H1 (cell line): Measurements from ENCODE around the gene SMARCC2. TPM values are rescaled to one million over a fixed set of nuclear protein-coding genes. Genes with fewer than 3 reads are reported as not detected.

Source experiments
- CTCF ChIA-PET: fragments of 300-600 bp; sonication (Branson Sonifier 250); formaldehyde crosslinking; loops from one replicate; lab custom pipeline; 2021; ENCODE audit not compliant: partially characterized antibody; lab: Charles Lee
- POLR2A ChIA-PET: fragments of 300-600 bp; sonication (Branson Sonifier 250); formaldehyde crosslinking; loops from one replicate; lab custom pipeline; 2021; ENCODE audit warnings: inconsistent platforms; ENCODE audit not compliant: partially characterized antibody; lab: Charles Lee
- DNase-seq, 2 experiments: peaks; one replicate each; pipeline versions ENCODE4 v3.0.0 to v3.0.0-alpha.2; 2010 to 2022; ENCODE audit warnings: low spot score in 2 of 2, low read depth in 1 of 2, mixed read lengths in 1 of 2
- FAIRE-seq: peaks from 2 replicates; lab custom pipeline; 2011; peaks lifted over from hg19 to GRCh38; lab: Jason Lieb, UNC
- H2AFZ ChIP-seq: 2 replicates; pipeline ENCODE4 v1.8.1; 2012; ENCODE audit warnings: low read length, inconsistent platforms
- H2AK5ac ChIP-seq: 2 replicates; pipeline ENCODE4 v1.6.1; 2013; ENCODE audit warnings: low read depth, low read length
- H2BK120ac ChIP-seq: replicated peaks from 2 replicates; pipeline ENCODE3; 2013; ENCODE audit warnings: low read depth, low read length, inconsistent platforms
- H2BK12ac ChIP-seq: 2 replicates; pipeline ENCODE4 v1.6.1; 2013; ENCODE audit warnings: low read depth, low read length
- H2BK15ac ChIP-seq: 2 replicates; pipeline ENCODE4 v1.6.1; 2013; ENCODE audit warnings: low read length
- H2BK20ac ChIP-seq: 2 replicates; pipeline ENCODE4 v1.6.1; 2013; ENCODE audit warnings: low read length
- H2BK5ac ChIP-seq: 2 replicates; pipeline ENCODE4 v1.6.1; 2013; ENCODE audit warnings: low read depth, low read length
- H3K14ac ChIP-seq: 2 replicates; pipeline ENCODE4 v1.6.1; 2013; ENCODE audit warnings: inconsistent platforms; ENCODE audit not compliant: insufficient read length
- H3K18ac ChIP-seq: 2 replicates; pipeline ENCODE4 v1.6.1; 2013; ENCODE audit warnings: low read length; ENCODE audit errors: extremely low read depth
- H3K23ac ChIP-seq: 2 replicates; pipeline ENCODE4 v1.6.1; 2013; ENCODE audit warnings: inconsistent platforms; ENCODE audit not compliant: insufficient read length
- H3K23me2 ChIP-seq: 2 replicates; pipeline ENCODE4 v1.6.1; 2013; ENCODE audit warnings: low read depth, low read length
- H3K27ac ChIP-seq: 2 replicates; pipeline ENCODE4 v1.6.1; 2011; ENCODE audit warnings: low read depth, low read length, inconsistent platforms
- H3K27me3 ChIP-seq, 4 experiments: replicated peaks in 1 of 4; 1 replicate in 1 of 4; 2 replicates in 3 of 4; pipeline versions ENCODE4 v1.6.1 to v1.8.1; 2011 to 2013; ENCODE audit warnings: low read length in 3 of 4, mild to moderate bottlenecking in 3 of 4, inconsistent platforms in 2 of 4, mixed read lengths in 2 of 4, moderate library complexity in 1 of 4; ENCODE audit not compliant: control insufficient read depth in 3 of 4, insufficient read depth in 3 of 4; ENCODE audit errors: extremely low read depth in 1 of 4
- H3K36me3 ChIP-seq, 4 experiments: 2 replicates each; pipeline versions ENCODE4 v1.6.1 to v1.8.1; 2011 to 2013; ENCODE audit warnings: mild to moderate bottlenecking in 4 of 4, low read length in 3 of 4, moderate library complexity in 2 of 4, control low read depth in 1 of 4, inconsistent platforms in 1 of 4; ENCODE audit not compliant: insufficient read depth in 4 of 4, control insufficient read depth in 2 of 4
- H3K4ac ChIP-seq: replicated peaks from 2 replicates; pipeline ENCODE3; 2013; ENCODE audit warnings: low read length, low read depth, mixed read lengths, inconsistent platforms; ENCODE audit not compliant: insufficient read length
- H3K4me1 ChIP-seq, 4 experiments: replicated peaks in 1 of 4; 1 replicate in 1 of 4; 2 replicates in 3 of 4; pipeline versions ENCODE4 v1.6.1 to v1.8.1; 2011 to 2013; ENCODE audit warnings: low read length in 3 of 4, inconsistent platforms in 2 of 4, mixed read lengths in 1 of 4; ENCODE audit not compliant: insufficient read depth in 4 of 4, control insufficient read depth in 3 of 4
- H3K4me2 ChIP-seq, 2 experiments: 2 replicates each; pipeline versions ENCODE4 v1.6.1 to v1.8.1; 2011 to 2013; ENCODE audit warnings: low read depth in 2 of 2, low read length in 2 of 2, control low read depth in 1 of 2, inconsistent platforms in 1 of 2, mild to moderate bottlenecking in 1 of 2; ENCODE audit not compliant: insufficient read depth in 1 of 2
- H3K4me3 ChIP-seq, 4 experiments: fragments of 200-600, 300-600 bp in 1 of 4; sonication (generic), shearing (Covaris generic), sonication (Bioruptor Twin) in 1 of 4; 2 replicates each; pipeline versions ENCODE4 v1.5.1 to v1.8.1; 2011 to 2016; ENCODE audit warnings: low read length in 4 of 4, low read depth in 3 of 4, control low read depth in 2 of 4, inconsistent platforms in 2 of 4, mild to moderate bottlenecking in 2 of 4, mixed read lengths in 1 of 4, moderate library complexity in 1 of 4; ENCODE audit not compliant: insufficient read depth in 2 of 4; ENCODE audit errors: extremely low read depth in 1 of 4
- H3K56ac ChIP-seq: replicated peaks from 2 replicates; pipeline ENCODE3; 2013; ENCODE audit warnings: low read depth, mild to moderate bottlenecking, mixed read lengths, low read length, inconsistent platforms; ENCODE audit not compliant: insufficient read length
- H3K79me1 ChIP-seq: 2 replicates; pipeline ENCODE4 v1.6.1; 2013; ENCODE audit warnings: low read depth, low read length, control low read depth
- H3K79me2 ChIP-seq, 2 experiments: 2 replicates each; pipeline versions ENCODE4 v1.6.1 to v1.8.1; 2012 to 2013; ENCODE audit warnings: low read length in 2 of 2, mild to moderate bottlenecking in 2 of 2, inconsistent platforms in 1 of 2; ENCODE audit not compliant: insufficient read depth in 2 of 2, control insufficient read depth in 1 of 2
- H3K9ac ChIP-seq, 4 experiments: replicated peaks in 1 of 4; 1 replicate in 1 of 4; 2 replicates in 3 of 4; pipeline versions ENCODE4 v1.6.1 to v1.8.1; 2011 to 2013; ENCODE audit warnings: low read depth in 3 of 4, low read length in 3 of 4, control low read depth in 2 of 4, mild to moderate bottlenecking in 2 of 4, moderate library complexity in 2 of 4, inconsistent platforms in 1 of 4; ENCODE audit errors: extremely low read depth in 1 of 4
- H3K9me3 ChIP-seq, 2 experiments: 2 replicates each; pipeline versions ENCODE4 v1.6.1 to v1.8.1; 2012 to 2013; ENCODE audit warnings: mild to moderate bottlenecking in 2 of 2, moderate library complexity in 2 of 2, control low read depth in 1 of 2, inconsistent platforms in 1 of 2, low read depth in 1 of 2, low read length in 1 of 2, mixed read lengths in 1 of 2; ENCODE audit not compliant: insufficient read depth in 2 of 2
- H4K20me1 ChIP-seq, 2 experiments: replicated peaks in 1 of 2; 2 replicates each; pipeline versions ENCODE3 to v1.8.1; 2011 to 2013; ENCODE audit warnings: inconsistent platforms in 2 of 2, low read length in 2 of 2, mild to moderate bottlenecking in 1 of 2; ENCODE audit not compliant: insufficient read depth in 2 of 2, control insufficient read depth in 1 of 2
- H4K5ac ChIP-seq: 2 replicates; pipeline ENCODE4 v1.6.1; 2013; ENCODE audit warnings: low read length, low read depth, mixed read lengths, inconsistent platforms; ENCODE audit not compliant: insufficient read length
- H4K8ac ChIP-seq: 2 replicates; pipeline ENCODE4 v1.8.0; 2013; ENCODE audit warnings: mild to moderate bottlenecking, moderate library complexity, low read length, inconsistent platforms; ENCODE audit not compliant: insufficient read depth; ENCODE audit errors: extremely low read depth
- H4K91ac ChIP-seq: replicated peaks from 2 replicates; pipeline ENCODE3; 2013; ENCODE audit warnings: low read length, mixed read lengths, inconsistent platforms; ENCODE audit not compliant: insufficient read length
- HDAC6 ChIP-seq: IDR thresholded peaks from one replicate; pipeline ENCODE4 v1.7.1; 2012; ENCODE audit warnings: low read depth, mild to moderate bottlenecking, inconsistent platforms, low read length, moderate library complexity
- WGBS, 2 experiments: shearing (Covaris generic) in 1 of 2; methylation state at CpG; one replicate each; pipeline versions ENCODE4 v1.1.6 to v1.1.7; 2013 to 2015; ENCODE audit warnings: low lambda C conversion rate in 2 of 2, mixed read lengths in 2 of 2, inconsistent platforms in 1 of 2, low coverage in 1 of 2, missing lambda C conversion rate in 1 of 2; ENCODE audit not compliant: insufficient replicate concordance in 2 of 2, insufficient coverage in 1 of 2, insufficient read length in 1 of 2; ENCODE audit errors: extremely low coverage in 1 of 2, missing lambda C conversion rate in 1 of 2; 5-methylcytosine and 5-hydroxymethylcytosine counted together
- polyA plus RNA-seq, 7 experiments: library from polyadenylated mRNA; depleted of rRNA in 3 of 7; stranded (reverse) in 5 of 7; unstranded in 2 of 7; fragments of >200 nt in 5 of 7; fragments of 200-250 nt in 2 of 7; gene quantifications; 1 replicate in 5 of 7; 2 replicates in 1 of 7; 4 replicates in 1 of 7; pipeline versions ENCODE4 v1.2.1 to v1.2.3, GENCODE V29; 2011 to 2013; ENCODE audit warnings: missing spikeins in 2 of 7, mixed read lengths in 2 of 7
- total RNA-seq: library from RNA; stranded (reverse); fragmentation: NEBNext Ultra II Directional; extraction: Animal tissue kit (Norgen Biotek cat#: 25700); gene quantifications from 2 replicates; pipeline ENCODE4 v1.2.1, GENCODE V29; 2021
- TF ChIP-seq, protein P1 (sequence below): IDR thresholded peaks from 2 replicates; pipeline ENCODE4 v1.6.1; 2012; ENCODE audit warnings: inconsistent platforms
- TF ChIP-seq, protein P2 (sequence below): IDR thresholded peaks from 2 replicates; pipeline ENCODE4 v1.6.1; 2012; ENCODE audit warnings: inconsistent platforms

Gene SMARCC2
- total and polyA plus RNA-seq, 2 of the 8 experiments (the other 6 are each of a cell fraction or from before 2014, with no cell fraction given): 33.9 to 78.5 TPM

DNA sequence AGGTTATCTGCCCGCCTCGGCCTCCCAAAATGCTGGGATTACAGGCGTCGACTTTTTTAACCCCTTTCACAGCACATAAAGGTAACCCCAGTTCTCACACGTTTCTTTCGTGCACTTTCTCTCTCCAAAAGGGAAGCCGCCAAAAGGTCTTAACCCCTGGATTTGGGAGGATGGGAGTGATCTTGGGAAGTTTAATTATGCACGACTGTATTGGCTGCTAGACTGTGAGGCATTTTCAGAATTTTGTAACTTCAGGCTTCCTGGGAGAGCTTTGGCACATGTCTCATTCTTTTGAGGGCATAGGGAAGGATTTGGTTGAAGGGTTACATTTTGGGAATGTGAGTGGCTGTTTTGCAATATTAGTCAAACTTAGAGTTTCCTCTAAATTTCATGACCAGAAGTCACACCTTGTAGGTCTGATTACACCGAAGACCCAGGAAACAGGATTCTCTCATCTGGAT lies 1.4 kb upstream of the SMARCC2 start:
- Histone ChIP-seq H3K9ac (peak overlapping the region in 2 of 4 experiments; percentile 37 to 62; a peak in 2 of 7 replicates), H3K27ac (no peak overlapping the region)

More for the DNA sequence above, 1.4 kb upstream of the SMARCC2 start:
- peaks cover 7 to 13% (median 8%) of the 10 kb centered on the region in 4 experiments; a peak in 6 of 8 replicates for H3K36me3 ChIP-seq
- H2AFZ ChIP-seq: 0 out of 2 replicates have a peak overlapping the region, but pooled peaks have one; percentile 58
- peaks cover 14 to 29% of the 10 kb centered on the region in 2 experiments for H3K79me2 ChIP-seq
- peak overlapping the region; percentile 76 to 95 (median 82) for H3K4me3 ChIP-seq
- H3K27me3 ChIP-seq: no peaks in the 10 kb centered on the region
- H4K5ac ChIP-seq: no peak overlapping the region
- no peaks in the 10 kb centered on the region for H3K9me3 ChIP-seq
- H2BK120ac ChIP-seq: no peak overlapping the region
- H3K4ac ChIP-seq: no peak overlapping the region
- no peak overlapping the region for H4K91ac ChIP-seq
- H3K4me2 ChIP-seq: peak overlapping the region; percentile 51 to 96
- H2AK5ac ChIP-seq: no peak overlapping the region
- TF ChIP-seq HDAC6: no peak
- TF ChIP-seq, protein P1, sequence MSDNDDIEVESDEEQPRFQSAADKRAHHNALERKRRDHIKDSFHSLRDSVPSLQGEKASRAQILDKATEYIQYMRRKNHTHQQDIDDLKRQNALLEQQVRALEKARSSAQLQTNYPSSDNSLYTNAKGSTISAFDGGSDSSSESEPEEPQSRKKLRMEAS: peak; percentile 61; the same call in 1 of the 2 replicates
- TF ChIP-seq, protein P2, sequence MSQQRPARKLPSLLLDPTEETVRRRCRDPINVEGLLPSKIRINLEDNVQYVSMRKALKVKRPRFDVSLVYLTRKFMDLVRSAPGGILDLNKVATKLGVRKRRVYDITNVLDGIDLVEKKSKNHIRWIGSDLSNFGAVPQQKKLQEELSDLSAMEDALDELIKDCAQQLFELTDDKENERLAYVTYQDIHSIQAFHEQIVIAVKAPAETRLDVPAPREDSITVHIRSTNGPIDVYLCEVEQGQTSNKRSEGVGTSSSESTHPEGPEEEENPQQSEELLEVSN: peak; percentile 57; the same call in 1 of the 2 replicates
- H4K20me1 ChIP-seq: peaks cover 0 to 4% of the 10 kb centered on the region in 2 experiments
- no peak overlapping the region for H3K56ac ChIP-seq
- peaks cover 11% of the 10 kb centered on the region for H3K23me2 ChIP-seq
- H3K79me1 ChIP-seq: peaks cover 3% of the 10 kb centered on the region; the same call in 1 of the 2 replicates
- no peak overlapping the region for H2BK15ac ChIP-seq
- 31% methylated on average over 9 of the region's 9 CpGs; no CpG with 5 or more reads in 1 of the 2 experiments for WGBS, 2 experiments
- peaks cover 2 to 8% (median 4%) of the 10 kb centered on the region in 4 experiments; a peak in 3 of 7 replicates for H3K4me1 ChIP-seq
- no peak overlapping the region for H3K18ac ChIP-seq
- no peak overlapping the region for H4K8ac ChIP-seq
- no peak overlapping the region for H3K23ac ChIP-seq
- no peak for FAIRE-seq
- POLR2A ChIA-PET: interaction anchor here (0.8 to 26.3 kb wide), 11 partner anchors 9 to 111 kb away, joined by 3 to 656 read pairs (median 24); partner anchors contain the start of genes ANKRD52, COQ10A, ERBB3 and MYL6
- H2BK20ac ChIP-seq: no peak overlapping the region
- H2BK5ac ChIP-seq: no peak overlapping the region
- no peak overlapping the region for H3K14ac ChIP-seq
- CTCF ChIA-PET: interaction anchor here (0.6 to 6.2 kb wide), 9 partner anchors 13 to 116 kb away, joined by 3 to 111 read pairs (median 7); partner anchors contain the start of genes ANKRD52 and RNF41
- DNase-seq: no peak
- no peak overlapping the region for H2BK12ac ChIP-seq
